COLO668 (cell line): Measurements from ENCODE around the gene NOC2L.
"Not testable (repeated sequence)": the region's sequence is repeated elsewhere in the genome, so short reads cannot be mapped to it uniquely, and the experiment has no call there.

Source experiments
- DNase-seq: peaks from one replicate; lab custom pipeline; 2025; ENCODE audit not compliant: unreplicated experiment; lab: John Stamatoyannopoulos, UW

NOC2L gene

GRCh38 chr1:962381-963300 is 3.6 kb upstream of the NOC2L start:
- DNase-seq: no peak

- DNase-seq: peak; percentile 37
These were observed 2.1 kb upstream of the NOC2L start for GRCh38 chr1:961132-961669.

GRCh38 chr1:960363-961131 is 1.5 kb upstream of the NOC2L start, which contains the start of gene KLHL17:
Gene KLHL17, plus strand, starts transcription at chr1:960584. Its CDS starts 110 bp downstream, at chr1:960694.
- DNase-seq: peak; percentile 92

GRCh38 chr1:959731-960362 is 791 bp upstream of the NOC2L start:
- no peak for DNase-seq

GRCh38 chr1:956636-957035 is 2.4 kb downstream of the NOC2L start:
- DNase-seq: no peak

GRCh38 chr1:955474-955873 is 3.6 kb downstream of the NOC2L start:
- DNase-seq: no peak

GRCh38 chr1:954927-955326 is 4.1 kb downstream of the NOC2L start:
- no peak for DNase-seq

- DNase-seq: no peak
These were observed 5.3 kb downstream of the NOC2L start for GRCh38 chr1:953524-954320.

GRCh38 chr1:952603-953002 is 6.5 kb downstream of the NOC2L start:
- DNase-seq: no peak

- DNase-seq: no peak
These were observed 6.9 kb downstream of the NOC2L start for GRCh38 chr1:952201-952600.

- DNase-seq: no peak
These were observed 7.7 kb downstream of the NOC2L start for GRCh38 chr1:951364-951763.

GRCh38 chr1:950881-951280 is 8.2 kb downstream of the NOC2L start:
- DNase-seq: no peak

GRCh38 chr1:950268-950667 is 8.8 kb downstream of the NOC2L start:
- no peak for DNase-seq

- DNase-seq: no peak
These were observed 11.1 kb downstream of the NOC2L start for GRCh38 chr1:947958-948357.

- not testable (repeated sequence) for DNase-seq
These were observed 12.2 kb downstream of the NOC2L start for GRCh38 chr1:946811-947210.

GRCh38 chr1:945688-946556 is 13.1 kb downstream of the NOC2L start:
- no peak for DNase-seq

GRCh38 chr1:944341-945325 is 14.4 kb downstream of the NOC2L start:
- no peak for DNase-seq
